Retinal pigment epithelial cell (primary cell): ENCODE measurements around the gene CA9.
A peak's percentile ranks its signal among the peaks of the same experiment; 100 is the strongest.

Experiments
- DNase-seq: peaks from one replicate; pipeline ENCODE4 v3.0.0-alpha.2; 2010; ENCODE audit warnings: low read depth
- H3K4me3 ChIP-seq: 2 replicates; pipeline ENCODE4 v1.5.1; 2011; ENCODE audit warnings: mild to moderate bottlenecking, low read length, control low read depth, moderate library complexity
- CTCF ChIP-seq: conservative IDR thresholded peaks from 2 replicates; pipeline ENCODE4 v1.5.1; 2011; ENCODE audit warnings: low read depth, low read length, control low read depth, inconsistent platforms

Gene CA9

GRCh38 chr9:35686222-35687203 is 12.8 kb downstream of the CA9 start:
- no peak for TF ChIP-seq CTCF
- no peak for DNase-seq
- H3K4me3 ChIP-seq, result peak overlapping the region; percentile 81

DNA sequence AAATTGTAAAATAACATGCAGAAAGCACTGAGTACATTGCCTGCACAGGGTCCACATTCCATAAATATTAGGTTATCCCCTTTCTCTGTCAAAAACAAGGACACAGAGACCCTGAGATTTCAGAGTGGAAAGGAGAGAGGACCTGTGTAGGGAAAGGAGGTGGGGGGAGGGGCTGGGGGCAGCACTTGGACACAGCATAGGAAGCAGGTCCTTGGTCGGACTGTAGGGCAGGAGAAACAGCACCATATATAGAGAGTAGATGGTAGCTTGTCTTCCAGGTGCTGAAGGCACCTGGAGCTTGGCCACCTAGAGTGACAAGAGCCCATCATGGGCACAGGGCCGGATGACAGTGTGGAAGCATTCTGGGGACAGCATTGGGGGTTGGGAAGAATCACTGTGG is 13.6 kb downstream of the CA9 start:
- H3K4me3 ChIP-seq, result peak overlapping the region; percentile 81
- no peak for DNase-seq
- no peak for TF ChIP-seq CTCF

GRCh38 chr9:35687972-35688557 is 14.3 kb downstream of the CA9 start:
- peak overlapping the region; percentile 81 for H3K4me3 ChIP-seq
- DNase-seq, result no peak
- no peak for TF ChIP-seq CTCF

DNA sequence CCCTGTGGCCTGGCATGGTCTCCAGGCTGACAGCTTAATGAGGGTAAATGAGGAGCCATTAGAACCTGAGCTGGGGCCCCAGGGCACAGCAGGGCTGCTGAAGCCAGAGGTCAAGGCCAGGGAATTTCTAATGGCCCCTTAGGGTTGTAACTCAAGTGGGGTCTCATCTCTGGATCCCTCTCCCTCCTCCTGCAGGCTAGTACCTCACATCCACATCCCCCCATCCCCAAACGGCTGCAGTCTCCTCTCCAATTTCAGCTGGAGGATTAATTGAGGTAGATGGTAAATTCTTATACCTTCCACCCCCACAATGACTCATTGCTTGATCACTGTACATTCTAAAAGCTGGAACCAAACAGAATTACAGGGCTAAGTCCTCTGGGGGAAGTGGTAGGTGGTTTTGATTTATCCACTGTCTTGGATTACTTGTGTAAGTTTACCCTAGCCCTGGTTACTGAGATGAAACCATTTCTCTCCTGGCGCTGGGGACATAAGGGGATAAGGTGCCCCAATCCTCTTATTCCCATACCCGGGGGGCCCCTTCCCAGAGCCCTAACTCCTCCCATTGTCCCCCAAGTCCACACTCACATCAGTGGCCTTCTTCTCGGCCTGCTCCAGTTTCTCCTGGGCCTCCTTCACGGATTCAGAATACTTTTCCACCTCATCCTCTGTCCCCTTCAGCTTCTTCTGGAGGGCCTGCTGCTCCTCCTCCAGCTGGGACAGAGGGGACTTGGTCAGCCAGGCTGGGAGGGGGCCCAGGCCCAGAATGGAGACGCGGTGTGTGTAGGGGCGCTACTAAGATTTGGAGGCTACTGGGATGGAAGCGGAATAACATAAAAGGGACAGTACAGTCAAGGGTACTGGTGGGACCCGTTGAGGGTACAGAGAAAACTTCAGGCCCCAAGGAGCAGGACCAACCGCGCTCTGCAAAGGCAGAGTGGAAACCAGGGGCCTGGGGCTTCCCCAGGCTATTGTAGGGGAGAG is 15.1 kb downstream of the CA9 start:
- H3K4me3 ChIP-seq, result peak overlapping the region; percentile 81
- DNase-seq, result peak; percentile 59

DNA sequence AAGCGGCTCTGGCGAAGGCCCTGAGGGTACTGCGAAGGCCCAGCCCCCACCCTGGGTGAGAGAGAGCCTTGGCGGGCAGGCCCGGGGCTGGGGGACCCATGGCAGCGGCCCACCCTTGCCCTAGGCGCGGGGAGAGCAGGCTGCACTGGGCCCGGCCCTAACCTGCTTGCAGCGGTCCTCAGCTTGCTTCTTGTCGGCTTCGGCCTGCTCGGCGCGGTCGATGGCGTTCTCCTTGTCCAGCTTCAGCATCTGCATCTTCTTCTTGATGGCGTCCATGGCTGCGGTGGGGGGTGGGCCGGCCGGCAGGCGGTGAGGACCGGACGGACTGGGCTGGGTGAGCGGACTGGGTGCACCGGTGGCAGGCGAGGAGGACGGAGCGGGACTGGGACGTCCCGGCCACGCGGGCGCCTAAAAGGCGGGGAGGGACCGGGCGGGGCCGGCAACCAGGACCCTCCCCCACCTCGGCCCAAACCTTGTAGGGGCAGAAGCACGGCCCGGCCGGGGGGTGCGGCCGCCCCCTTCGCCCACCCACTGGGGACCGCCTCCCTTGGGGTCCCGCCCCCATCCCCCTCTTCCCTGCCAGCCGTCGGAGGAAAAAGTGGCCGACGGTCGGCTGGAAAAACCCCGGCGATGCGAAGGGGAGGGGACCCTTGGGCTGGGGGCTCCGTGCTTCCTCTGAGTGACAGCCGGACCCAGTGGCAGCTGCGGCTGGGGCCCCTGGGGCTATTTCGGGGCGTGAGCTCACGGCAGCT is 16.0 kb downstream of the CA9 start, which contains the start of gene TPM2:
Gene TPM2, minus strand, starts transcription at position 384 of the 752 bp plus-strand sequence. Its CDS starts 108 bp downstream, at position 276.
- no peak for DNase-seq
- peak within 1 kb of the TSS; percentile 81 for H3K4me3 ChIP-seq
- no peak for TF ChIP-seq CTCF

More for the DNA sequence above, 15.1 kb downstream of the CA9 start:
- TF ChIP-seq CTCF, result no peak

GRCh38 chr9:35690294-35690613 is 16.5 kb downstream of the CA9 start:
- no peak for TF ChIP-seq CTCF
- DNase-seq, result no peak
- peak overlapping the region; percentile 81 for H3K4me3 ChIP-seq
